Measurements from ENCODE around the gene POLR3GL.

The POLR3GL gene

GRCh38 chr1:146007489-146008133, 43.1 kb downstream of the POLR3GL start:
- Histone ChIP-seq H3K27ac (ENCODE audit: low read length) (peak overlapping the region; percentile 96), H3K9ac (ENCODE audit: low read depth, low read length) (peak overlapping the region; percentile 51; the same call in 1 of the 2 replicates), H3K4me2 (ENCODE audit: insufficient read depth, low read length) (no peak overlapping the region), H3K4me1 (ENCODE audit: insufficient read depth, low read length) (peaks cover 16% of the 10 kb centered on the region), H2AFZ (ENCODE audit: low read depth, low read length) (no peak overlapping the region), H3K27me3 (ENCODE audit: insufficient read depth, low read length, poor library complexity) (no peaks in the 10 kb centered on the region), H3K79me2 (ENCODE audit: insufficient read depth, low read length) (no peaks in the 10 kb centered on the region), H3K9me3 (ENCODE audit: insufficient read depth, low read length, severe bottlenecking) (no peaks in the 10 kb centered on the region), H4K20me1 (ENCODE audit: insufficient read depth, low read length) (no peaks in the 10 kb centered on the region), H3K4me3 (ENCODE audit: low read depth in 1 of 2, low read length in 2 of 2) (no peak overlapping the region), H3K36me3 (ENCODE audit: insufficient read depth, low read length) (no peaks in the 10 kb centered on the region)
- ATAC-seq (ENCODE audit: insufficient read depth, low read depth) (no peak), DNase-seq (no peak)
- TF ChIP-seq CTCF (IDR thresholded peaks at IDR 0.05; ENCODE audit: borderline replicate concordance, extremely low read depth, low read length, poor library complexity, severe bottlenecking) (no peak), EZH2 (IDR thresholded peaks at IDR 0.05; ENCODE audit: borderline replicate concordance, low read depth, low read length, severe bottlenecking) (no peak)

GRCh38 chr1:146010126-146010738, 45.7 kb downstream of the POLR3GL start:
- DNase-seq (no peak), ATAC-seq (ENCODE audit: insufficient read depth, low read depth) (no peak)
- Histone ChIP-seq H4K20me1 (ENCODE audit: insufficient read depth, low read length) (no peaks in the 10 kb centered on the region), H3K79me2 (ENCODE audit: insufficient read depth, low read length) (no peaks in the 10 kb centered on the region), H3K4me3 (ENCODE audit: low read depth in 1 of 2, low read length in 2 of 2) (no peak overlapping the region), H3K36me3 (ENCODE audit: insufficient read depth, low read length) (no peaks in the 10 kb centered on the region), H3K27ac (ENCODE audit: low read length) (no peak overlapping the region), H3K4me1 (ENCODE audit: insufficient read depth, low read length) (peaks cover 21% of the 10 kb centered on the region), H3K9ac (ENCODE audit: low read depth, low read length) (no peak overlapping the region), H3K9me3 (ENCODE audit: insufficient read depth, low read length, severe bottlenecking) (no peaks in the 10 kb centered on the region), H2AFZ (ENCODE audit: low read depth, low read length) (no peak overlapping the region), H3K27me3 (ENCODE audit: insufficient read depth, low read length, poor library complexity) (peaks cover 3% of the 10 kb centered on the region), H3K4me2 (ENCODE audit: insufficient read depth, low read length) (no peak overlapping the region)
- TF ChIP-seq EZH2 (IDR thresholded peaks at IDR 0.05; ENCODE audit: borderline replicate concordance, low read depth, low read length, severe bottlenecking) (no peak), CTCF (IDR thresholded peaks at IDR 0.05; ENCODE audit: borderline replicate concordance, extremely low read depth, low read length, poor library complexity, severe bottlenecking) (no peak)

GRCh38 chr1:146012703-146013558, 48.4 kb downstream of the POLR3GL start:
- no peak overlapping the region for H3K27ac ChIP-seq (ENCODE audit: low read length)
- H3K79me2 ChIP-seq (ENCODE audit: insufficient read depth, low read length): no peaks in the 10 kb centered on the region
- peaks cover 8% of the 10 kb centered on the region for H3K27me3 ChIP-seq (ENCODE audit: insufficient read depth, low read length, poor library complexity)
- H3K4me2 ChIP-seq (ENCODE audit: insufficient read depth, low read length): no peak overlapping the region
- H3K4me3 ChIP-seq (ENCODE audit: low read depth in 1 of 2, low read length in 2 of 2): no peak overlapping the region
- peaks cover 4% of the 10 kb centered on the region; the same call in 1 of the 2 replicates for H3K4me1 ChIP-seq (ENCODE audit: insufficient read depth, low read length)
- H3K9ac ChIP-seq (ENCODE audit: low read depth, low read length): no peak overlapping the region
- no peak for TF ChIP-seq EZH2 (IDR thresholded peaks at IDR 0.05; ENCODE audit: borderline replicate concordance, low read depth, low read length, severe bottlenecking)
- TF ChIP-seq CTCF (IDR thresholded peaks at IDR 0.05; ENCODE audit: borderline replicate concordance, extremely low read depth, low read length, poor library complexity, severe bottlenecking): peak; percentile 91
- DNase-seq: peak; percentile 65
- H2AFZ ChIP-seq (ENCODE audit: low read depth, low read length): no peak overlapping the region
- H3K9me3 ChIP-seq (ENCODE audit: insufficient read depth, low read length, severe bottlenecking): no peaks in the 10 kb centered on the region
- no peaks in the 10 kb centered on the region for H4K20me1 ChIP-seq (ENCODE audit: insufficient read depth, low read length)
- H3K36me3 ChIP-seq (ENCODE audit: insufficient read depth, low read length): no peaks in the 10 kb centered on the region
- peak; percentile 87 for ATAC-seq (ENCODE audit: insufficient read depth, low read depth)
